HG03060 (cell line): Measurements from ENCODE around the gene NEK1.

Source experiments
- ATAC-seq: cut with Tn5 transposase; IDR thresholded peaks from one replicate; pipeline ENCODE4 v1.9.1; 2021; ENCODE audit warnings: low read depth, moderate number of reproducible peaks; ENCODE audit not compliant: unreplicated experiment

The NEK1 gene

GRCh38 chr4:169377367-169377766 lies 235.0 kb downstream of the NEK1 start:
- ATAC-seq = no peak

- ATAC-seq = no peak
Observed at GRCh38 chr4:169376421-169376820, 236.0 kb downstream of the NEK1 start.

- ATAC-seq = no peak
Observed at GRCh38 chr4:169372791-169373190, 239.6 kb downstream of the NEK1 start.

- no peak for ATAC-seq
Observed at GRCh38 chr4:169369634-169370033, 242.7 kb downstream of the NEK1 start.

- no peak for ATAC-seq
Observed at GRCh38 chr4:169367826-169368225, 244.6 kb downstream of the NEK1 start.

- ATAC-seq = no peak
Observed at GRCh38 chr4:169366821-169367220, 245.6 kb downstream of the NEK1 start.

- ATAC-seq = no peak
Observed at GRCh38 chr4:169362607-169363006, 249.8 kb downstream of the NEK1 start.

GRCh38 chr4:169361756-169362155 lies 250.6 kb downstream of the NEK1 start:
- ATAC-seq = no peak

GRCh38 chr4:169359961-169360360 lies 252.4 kb downstream of the NEK1 start:
- ATAC-seq = no peak

- no peak for ATAC-seq
Observed at GRCh38 chr4:169352360-169352759, 260.0 kb downstream of the NEK1 start.

- no peak for ATAC-seq
Observed at GRCh38 chr4:169351872-169352271, 260.5 kb downstream of the NEK1 start.

GRCh38 chr4:169348541-169348940 lies 263.8 kb downstream of the NEK1 start:
- ATAC-seq = no peak

- ATAC-seq = no peak
Observed at GRCh38 chr4:169346840-169347239, 265.5 kb downstream of the NEK1 start.

- no peak for ATAC-seq
Observed at GRCh38 chr4:169345316-169345721, 267.1 kb downstream of the NEK1 start.
